ENCODE measurements around the gene ACSM3.

The ACSM3 gene

GRCh38 chr16:20789130-20789529, 25.3 kb downstream of the ACSM3 start:
- H3K4me3 ChIP-seq (ENCODE audit: low read depth, low read length), result no peak overlapping the region
- TF ChIP-seq, protein P1, sequence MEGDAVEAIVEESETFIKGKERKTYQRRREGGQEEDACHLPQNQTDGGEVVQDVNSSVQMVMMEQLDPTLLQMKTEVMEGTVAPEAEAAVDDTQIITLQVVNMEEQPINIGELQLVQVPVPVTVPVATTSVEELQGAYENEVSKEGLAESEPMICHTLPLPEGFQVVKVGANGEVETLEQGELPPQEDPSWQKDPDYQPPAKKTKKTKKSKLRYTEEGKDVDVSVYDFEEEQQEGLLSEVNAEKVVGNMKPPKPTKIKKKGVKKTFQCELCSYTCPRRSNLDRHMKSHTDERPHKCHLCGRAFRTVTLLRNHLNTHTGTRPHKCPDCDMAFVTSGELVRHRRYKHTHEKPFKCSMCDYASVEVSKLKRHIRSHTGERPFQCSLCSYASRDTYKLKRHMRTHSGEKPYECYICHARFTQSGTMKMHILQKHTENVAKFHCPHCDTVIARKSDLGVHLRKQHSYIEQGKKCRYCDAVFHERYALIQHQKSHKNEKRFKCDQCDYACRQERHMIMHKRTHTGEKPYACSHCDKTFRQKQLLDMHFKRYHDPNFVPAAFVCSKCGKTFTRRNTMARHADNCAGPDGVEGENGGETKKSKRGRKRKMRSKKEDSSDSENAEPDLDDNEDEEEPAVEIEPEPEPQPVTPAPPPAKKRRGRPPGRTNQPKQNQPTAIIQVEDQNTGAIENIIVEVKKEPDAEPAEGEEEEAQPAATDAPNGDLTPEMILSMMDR (IDR thresholded peaks at IDR 0.05; ENCODE audit: borderline replicate concordance, insufficient read depth, low read depth, low read length), result no peak

- no peak overlapping the region for H3K4me3 ChIP-seq (ENCODE audit: low read depth, low read length)
- TF ChIP-seq, protein P1 (IDR thresholded peaks at IDR 0.05; ENCODE audit: borderline replicate concordance, insufficient read depth, low read depth, low read length), result no peak
Observed at GRCh38 chr16:20791923-20792612, 28.3 kb downstream of the ACSM3 start.

DNA sequence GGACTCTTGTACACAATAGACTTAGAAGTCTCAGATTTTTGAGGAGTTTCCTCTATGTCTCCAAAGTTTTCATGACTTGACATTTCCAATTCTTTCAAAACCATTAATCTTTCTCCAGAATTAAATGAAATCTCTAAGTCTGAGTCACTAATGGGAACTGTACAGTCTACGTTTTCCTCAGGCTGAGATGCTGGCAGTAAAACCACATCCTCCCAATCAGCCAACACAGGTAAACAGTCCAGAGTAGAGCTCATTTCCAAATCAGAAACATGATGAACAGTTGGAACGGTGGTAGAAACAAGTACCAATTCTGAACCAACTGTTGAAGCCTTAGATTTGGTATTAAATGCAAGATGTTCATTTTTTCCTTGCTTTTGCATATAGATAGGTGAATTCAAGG, 34.5 kb downstream of the ACSM3 start:
- TF ChIP-seq, protein P1 (IDR thresholded peaks at IDR 0.05; ENCODE audit: borderline replicate concordance, insufficient read depth, low read depth, low read length), result no peak
- no peak overlapping the region for H3K4me3 ChIP-seq (ENCODE audit: low read depth, low read length)

- no peak overlapping the region for H3K4me3 ChIP-seq (ENCODE audit: low read depth, low read length)
- TF ChIP-seq, protein P1 (IDR thresholded peaks at IDR 0.05; ENCODE audit: borderline replicate concordance, insufficient read depth, low read depth, low read length), result peak; percentile 24; the same call in 1 of the 2 replicates
Observed at GRCh38 chr16:20799599-20799998, 35.8 kb downstream of the ACSM3 start.

DNA sequence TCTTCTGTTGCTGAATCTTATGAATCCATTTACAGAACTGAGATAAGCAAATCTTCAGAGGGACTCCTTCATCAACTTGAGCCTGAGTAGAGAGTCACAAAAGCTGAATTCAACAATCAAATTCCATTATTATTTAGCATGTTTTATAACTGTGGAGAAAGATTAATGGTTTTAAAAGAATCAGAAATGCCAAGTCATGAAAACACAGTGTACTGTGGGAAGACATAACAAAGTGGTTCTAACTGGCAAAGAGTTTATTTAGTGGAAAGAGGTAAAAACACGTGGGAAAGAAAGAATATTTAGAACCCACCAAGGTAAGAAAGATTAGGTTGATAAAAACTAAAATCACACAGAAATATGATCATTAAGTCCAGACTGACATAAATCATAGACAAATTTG, 37.5 kb downstream of the ACSM3 start:
- no peak overlapping the region for H3K4me3 ChIP-seq (ENCODE audit: low read depth, low read length)
- TF ChIP-seq, protein P1 (IDR thresholded peaks at IDR 0.05; ENCODE audit: borderline replicate concordance, insufficient read depth, low read depth, low read length), result no peak

- H3K4me3 ChIP-seq (ENCODE audit: low read depth, low read length), result no peak overlapping the region
- TF ChIP-seq, protein P1 (IDR thresholded peaks at IDR 0.05; ENCODE audit: borderline replicate concordance, insufficient read depth, low read depth, low read length), result no peak
Observed at GRCh38 chr16:20803192-20803560, 39.4 kb downstream of the ACSM3 start.

DNA sequence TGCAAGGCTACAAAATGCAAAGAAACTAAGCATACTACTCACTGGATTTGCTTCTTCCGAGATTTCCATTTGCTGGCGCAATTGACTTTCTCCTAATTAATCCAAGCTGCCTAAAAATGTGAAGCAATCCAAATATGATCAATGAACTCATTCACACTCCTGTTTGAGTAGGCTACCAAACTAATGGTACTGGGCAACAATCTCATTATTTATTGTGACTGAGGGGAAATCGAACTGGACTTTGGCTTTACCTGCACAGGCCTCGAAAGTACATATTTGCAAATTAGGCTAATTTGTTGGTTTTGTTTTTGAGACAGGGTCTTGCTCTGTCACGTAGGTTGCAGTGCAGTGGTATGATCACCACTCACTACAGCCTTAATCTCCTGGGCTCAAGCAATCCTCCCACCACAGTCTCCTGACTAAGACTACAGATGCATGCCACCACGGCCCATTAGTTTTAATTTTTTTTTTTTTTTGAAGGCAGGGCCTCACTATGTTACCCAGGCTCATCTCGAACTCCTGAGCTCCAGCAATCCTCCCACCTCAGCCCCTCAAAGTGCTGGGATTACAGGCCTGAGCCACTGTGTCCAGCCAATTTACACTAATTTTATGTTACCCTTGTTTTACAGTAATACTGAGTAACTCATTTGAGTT, 39.9 kb downstream of the ACSM3 start:
- TF ChIP-seq, protein P1 (IDR thresholded peaks at IDR 0.05; ENCODE audit: borderline replicate concordance, insufficient read depth, low read depth, low read length), result no peak
- H3K4me3 ChIP-seq (ENCODE audit: low read depth, low read length), result no peak overlapping the region

- peak overlapping the region; percentile 58 for H3K4me3 ChIP-seq (ENCODE audit: low read depth, low read length)
Observed at GRCh38 chr16:20805684-20806167, 41.9 kb downstream of the ACSM3 start.

All from GM12875 (cell line).